GM18858 (cell line): Measurements from ENCODE around the gene LEMD1.
"Not testable (repeated sequence)": the region's sequence is repeated elsewhere in the genome, so short reads cannot be mapped to it uniquely, and the experiment has no call there.

ENCODE experiments used
- ATAC-seq: cut with Tn5 transposase; IDR thresholded peaks from one replicate; pipeline ENCODE4 v1.9.1; 2021; ENCODE audit not compliant: unreplicated experiment

The LEMD1 gene

DNA sequence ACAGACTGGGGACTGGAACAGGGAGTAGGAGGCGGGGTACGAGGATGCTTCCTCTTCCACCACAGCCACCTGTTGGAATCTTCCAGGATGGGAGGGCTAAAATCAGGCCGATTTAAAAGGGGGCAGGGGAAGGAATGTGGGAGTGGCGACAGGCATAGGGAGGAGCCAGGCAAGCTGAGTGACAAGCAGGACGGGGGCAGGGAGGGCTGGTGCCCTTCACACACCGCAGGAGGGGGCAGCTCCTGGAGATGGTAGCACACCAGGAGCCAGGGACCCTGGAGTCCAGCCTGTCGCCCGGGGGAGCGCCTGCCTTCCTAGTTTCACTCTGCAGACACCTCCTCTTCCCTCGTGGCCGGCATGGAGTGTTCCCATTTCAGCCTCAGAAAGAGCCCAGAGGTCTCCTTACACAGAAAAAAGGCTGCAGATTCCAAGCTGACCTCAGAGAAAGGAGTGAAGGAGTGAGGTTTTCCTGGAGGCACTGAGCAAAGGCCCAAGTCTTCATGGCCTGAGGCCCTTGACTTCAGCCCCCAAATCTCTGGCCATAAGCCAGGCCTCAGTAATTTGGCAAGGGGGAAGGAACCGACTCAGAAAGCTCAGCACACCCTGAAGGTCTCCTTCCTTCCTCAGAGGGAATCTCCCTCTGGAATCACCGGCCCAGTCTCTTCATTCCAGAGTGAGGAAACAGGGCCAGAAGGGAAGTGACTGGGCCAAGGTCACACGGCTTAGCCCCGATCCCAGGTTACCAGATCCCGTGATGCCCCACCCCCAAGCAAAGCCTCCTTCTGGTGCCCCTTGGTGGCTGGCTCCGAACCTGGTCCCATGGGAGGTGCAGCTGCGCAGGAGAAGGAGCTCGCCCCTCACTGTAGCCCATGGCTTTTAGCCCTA, 25.8 kb upstream of the LEMD1 start:
- no peak for ATAC-seq

DNA sequence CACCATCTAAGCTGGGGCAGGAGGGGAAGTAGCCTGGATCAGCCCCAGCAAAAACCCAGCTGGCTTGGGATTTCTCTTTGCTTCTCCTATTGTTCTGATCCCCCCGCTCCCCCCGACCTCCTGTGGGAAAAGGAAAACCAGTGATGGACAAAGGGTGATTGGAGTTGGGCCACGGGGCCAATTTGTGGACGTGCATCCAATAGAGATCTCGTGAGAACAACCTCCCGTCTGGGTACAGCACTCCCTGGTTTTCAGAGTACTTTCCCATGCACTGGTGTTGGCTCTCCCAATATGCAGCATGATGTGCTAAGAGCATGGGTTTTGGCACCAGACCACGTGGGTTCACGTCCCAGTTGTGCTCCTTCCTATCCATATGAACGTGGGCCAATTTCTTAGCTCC, 25.0 kb upstream of the LEMD1 start:
- no peak for ATAC-seq

DNA sequence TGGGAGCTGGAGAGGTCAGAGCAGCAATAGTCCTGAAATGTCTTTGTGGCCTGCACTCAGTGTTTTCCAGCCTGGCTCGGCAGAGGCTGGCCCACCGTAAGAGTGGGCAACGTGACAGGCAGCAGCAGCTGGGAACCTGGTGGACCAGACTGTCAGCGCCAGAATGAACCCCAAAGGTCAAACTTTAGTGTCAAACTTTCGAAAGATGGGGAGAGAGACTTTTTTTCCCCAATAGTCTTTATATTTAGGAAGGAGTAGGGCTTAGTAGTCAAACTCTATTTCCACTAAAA, 23.7 kb upstream of the LEMD1 start:
- no peak for ATAC-seq

DNA sequence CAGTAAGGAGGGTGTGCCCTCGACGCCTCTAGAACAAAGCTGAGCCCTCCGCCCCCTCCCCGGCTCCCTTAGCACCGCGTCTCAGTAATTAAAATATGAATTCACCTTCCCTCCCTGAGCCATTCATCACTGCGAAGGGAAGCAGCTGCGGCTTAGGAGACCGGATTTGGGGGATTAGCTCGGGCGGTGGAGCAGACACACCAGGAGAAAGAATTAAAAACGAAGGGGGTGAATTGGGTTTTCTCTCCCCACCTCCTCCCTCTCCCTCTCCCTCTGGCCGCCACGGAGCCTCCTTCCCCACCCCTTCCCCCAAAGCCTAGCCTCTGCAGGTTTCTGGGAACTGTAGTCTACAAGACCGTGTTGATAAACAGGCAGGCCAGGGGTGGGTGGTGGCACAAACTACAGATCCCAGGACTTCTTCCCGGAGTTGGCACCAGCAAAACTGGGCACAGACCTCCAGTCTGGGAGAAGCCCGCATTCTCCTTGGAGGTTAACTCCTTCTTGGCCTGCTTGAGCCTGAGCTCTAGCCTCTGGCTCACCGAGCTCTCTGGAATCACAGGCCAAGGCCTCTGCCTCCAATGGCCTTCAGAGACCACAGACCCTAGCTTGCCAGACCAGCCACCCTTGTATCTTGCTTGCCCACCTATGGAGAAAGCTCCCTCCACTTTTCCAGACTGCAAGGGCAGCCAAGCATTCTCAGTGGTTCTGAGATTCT, 23.2 kb upstream of the LEMD1 start:
- ATAC-seq = no peak

DNA sequence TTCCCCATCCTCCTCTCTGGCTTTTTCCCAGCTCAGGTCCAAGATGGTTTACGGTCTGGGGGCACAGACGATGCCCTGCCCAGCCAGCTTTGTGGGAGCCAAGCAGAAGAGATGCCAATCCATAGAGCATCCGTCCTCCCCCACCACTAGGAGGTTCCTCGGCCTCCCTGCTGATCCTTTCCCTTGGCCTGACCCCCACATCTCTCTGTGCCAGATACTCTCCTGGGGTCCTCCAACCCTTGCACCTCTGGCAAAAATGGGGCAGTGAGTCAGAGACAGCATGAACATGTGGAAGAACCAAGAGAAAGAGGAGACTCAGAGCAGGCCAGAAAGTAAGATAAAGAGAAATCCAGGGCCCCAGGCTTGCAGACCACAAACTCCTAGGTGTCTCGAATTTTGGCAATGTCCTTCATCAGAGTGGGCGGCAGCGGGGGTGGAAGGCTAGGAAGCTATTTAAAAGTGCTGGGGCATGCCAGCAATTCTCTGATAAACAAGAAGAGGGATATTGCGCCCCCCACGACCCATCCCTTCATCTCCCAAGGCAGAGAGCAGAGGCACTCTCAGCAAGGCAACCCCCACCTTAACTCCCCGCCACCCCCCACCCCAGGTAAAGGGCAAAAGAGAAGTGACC, 22.6 kb upstream of the LEMD1 start:
- no peak for ATAC-seq

DNA sequence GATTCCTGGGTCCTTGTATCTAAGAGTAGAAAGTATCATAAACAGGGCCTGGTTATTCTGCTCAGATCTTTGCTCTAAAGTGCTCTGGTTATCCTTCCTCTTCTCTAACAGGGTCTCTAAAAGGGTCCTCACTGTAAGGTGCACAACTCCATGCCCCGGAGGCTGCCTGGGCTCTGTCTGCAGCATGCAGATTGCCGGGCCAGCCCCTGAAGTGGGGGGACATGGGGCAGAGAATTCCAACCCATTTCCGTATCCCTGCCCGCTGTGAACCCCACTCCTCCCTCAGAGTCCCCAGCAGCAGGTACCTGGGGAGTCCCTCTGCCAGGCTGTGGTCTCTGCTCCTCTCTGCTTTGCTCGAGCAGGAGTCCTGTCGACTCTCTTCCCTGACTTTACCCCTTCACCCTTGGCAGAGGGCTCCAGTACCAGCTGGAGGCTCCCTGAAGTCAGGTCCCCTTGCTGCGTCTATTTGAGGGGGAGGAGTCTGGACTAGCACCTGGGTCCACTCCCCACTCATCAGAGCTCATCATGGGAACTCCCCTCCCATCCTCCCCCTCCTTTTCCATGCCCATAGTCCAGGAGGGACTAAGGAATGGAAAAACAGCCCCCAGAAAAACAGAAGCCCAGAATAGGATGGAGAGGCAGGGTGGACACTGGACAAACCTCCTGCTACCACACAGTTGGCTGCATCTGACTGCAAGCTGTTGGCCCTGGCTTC, 21.9 kb upstream of the LEMD1 start:
- no peak for ATAC-seq

DNA sequence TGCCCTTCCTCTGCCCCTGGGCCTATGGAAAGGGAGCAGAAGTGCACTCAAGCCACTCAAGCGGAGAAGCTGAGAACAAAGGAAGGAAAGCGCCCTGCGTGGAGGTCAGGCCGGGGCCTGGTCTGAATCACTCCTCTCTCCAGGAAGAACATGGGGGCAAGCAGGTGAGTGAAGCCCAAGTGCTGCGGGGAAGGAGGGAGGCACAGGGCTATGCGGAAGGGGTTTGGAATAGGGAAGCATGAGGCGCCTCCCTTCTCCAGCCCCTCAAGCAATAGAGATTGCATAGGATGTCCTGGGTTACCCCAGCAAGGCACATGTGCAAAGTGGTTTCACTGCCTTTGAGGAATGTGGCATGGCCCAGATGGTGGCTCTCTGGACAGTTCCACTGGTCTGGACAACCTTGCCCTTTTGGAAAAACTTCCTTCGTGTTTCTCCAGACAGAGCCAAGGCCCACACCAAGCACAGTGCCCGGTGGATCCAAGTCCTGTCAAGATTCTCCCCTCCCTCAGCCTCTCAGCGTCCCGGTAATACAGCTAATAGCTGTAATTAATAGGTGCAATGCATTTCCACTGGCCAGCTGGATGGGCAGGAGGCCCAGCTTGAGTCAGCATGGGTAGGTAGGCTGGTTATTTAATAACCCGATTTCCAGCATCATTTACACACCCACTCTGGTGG, 20.3 kb upstream of the LEMD1 start:
- no peak for ATAC-seq

DNA sequence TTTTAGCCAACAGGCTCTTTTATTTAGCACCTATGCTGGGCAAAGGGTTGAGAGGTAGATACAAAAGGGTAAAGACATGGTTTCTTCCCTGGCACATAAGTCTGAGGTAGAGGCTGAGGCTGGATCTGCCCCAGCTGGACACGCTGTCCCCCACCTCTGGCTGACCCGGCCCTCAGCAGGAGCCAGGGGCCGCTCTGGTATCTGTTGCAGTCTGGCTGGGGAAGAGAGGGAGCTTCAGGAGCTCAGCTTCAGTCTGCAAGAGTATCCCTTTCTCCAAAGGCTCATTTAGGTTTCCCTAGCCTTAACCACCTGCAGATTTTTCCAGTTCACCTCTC, 19.8 kb upstream of the LEMD1 start:
- ATAC-seq = no peak

DNA sequence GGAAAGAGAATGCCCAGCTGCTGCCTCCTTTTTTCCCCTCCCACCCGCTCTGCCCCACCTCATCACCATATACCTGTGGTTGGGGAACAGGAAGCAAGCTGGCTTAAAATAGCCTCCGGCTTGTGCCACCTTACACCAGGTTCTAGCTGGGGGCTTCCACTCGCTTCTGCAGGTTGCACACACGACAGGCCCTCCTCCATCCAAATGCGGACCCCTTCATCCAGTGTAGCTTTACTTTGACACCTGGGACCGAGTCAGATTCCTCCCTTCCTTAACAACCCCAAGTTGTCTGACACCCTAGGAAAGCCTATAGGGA, 19.4 kb upstream of the LEMD1 start:
- no peak for ATAC-seq

DNA sequence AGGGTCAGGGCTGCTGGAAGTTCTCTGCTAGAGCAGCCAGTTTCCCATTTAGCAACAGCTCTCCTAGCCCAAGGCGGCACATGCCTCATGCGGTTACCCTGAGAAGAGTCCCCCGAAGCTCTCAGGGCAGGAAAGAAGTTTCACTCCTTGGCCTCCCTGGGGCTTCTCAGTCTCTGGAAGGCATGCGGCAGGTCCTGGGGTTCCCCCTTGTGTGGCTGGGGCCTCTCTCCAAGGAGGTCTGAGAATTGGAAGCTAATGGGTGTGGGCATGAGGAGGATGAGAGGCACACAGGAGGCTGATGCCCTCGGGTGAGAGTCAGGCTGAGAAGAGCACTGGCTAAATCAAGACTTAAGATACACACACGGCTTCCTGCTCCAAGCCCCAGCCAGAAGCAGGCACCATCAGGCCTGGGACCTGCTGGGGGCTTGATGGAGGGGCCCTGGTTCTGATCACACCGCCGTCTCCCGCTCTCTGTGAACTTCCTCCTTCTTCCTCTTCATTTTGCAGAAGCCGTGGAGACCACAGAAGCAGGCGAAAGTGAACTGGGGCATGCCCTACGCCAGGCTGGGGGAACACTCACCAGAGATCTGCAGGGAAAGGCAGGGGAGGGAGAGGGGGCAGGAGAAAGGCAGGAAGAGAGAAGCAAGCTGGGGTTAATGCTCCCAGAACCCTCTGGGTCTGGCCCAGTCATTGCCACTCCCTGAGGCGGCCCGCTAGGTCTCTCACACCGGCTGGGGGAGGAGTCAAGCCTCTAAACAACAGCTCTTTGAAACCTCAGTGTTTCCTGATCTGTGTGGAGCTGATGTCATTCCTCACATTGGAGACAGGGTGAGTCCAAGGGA, 18.8 kb upstream of the LEMD1 start:
- ATAC-seq = no peak

DNA sequence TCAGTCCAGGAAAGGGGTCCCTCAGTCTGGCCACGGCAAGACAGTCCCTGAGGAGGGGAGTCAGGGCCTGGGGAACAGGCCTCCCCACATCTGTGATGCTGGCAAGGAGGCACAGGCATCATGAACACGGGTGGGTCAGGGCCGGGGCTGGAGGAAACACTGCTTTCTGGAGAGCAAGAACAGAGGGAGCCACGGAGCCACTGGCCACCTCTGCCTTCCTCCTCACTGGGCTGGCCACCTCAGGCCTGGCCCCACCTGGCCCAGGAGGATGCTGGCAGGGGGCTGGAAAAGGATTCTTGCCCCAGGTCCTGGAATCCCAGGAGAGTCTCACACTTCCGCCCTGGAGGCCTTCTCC, 18.2 kb upstream of the LEMD1 start:
- ATAC-seq = no peak

DNA sequence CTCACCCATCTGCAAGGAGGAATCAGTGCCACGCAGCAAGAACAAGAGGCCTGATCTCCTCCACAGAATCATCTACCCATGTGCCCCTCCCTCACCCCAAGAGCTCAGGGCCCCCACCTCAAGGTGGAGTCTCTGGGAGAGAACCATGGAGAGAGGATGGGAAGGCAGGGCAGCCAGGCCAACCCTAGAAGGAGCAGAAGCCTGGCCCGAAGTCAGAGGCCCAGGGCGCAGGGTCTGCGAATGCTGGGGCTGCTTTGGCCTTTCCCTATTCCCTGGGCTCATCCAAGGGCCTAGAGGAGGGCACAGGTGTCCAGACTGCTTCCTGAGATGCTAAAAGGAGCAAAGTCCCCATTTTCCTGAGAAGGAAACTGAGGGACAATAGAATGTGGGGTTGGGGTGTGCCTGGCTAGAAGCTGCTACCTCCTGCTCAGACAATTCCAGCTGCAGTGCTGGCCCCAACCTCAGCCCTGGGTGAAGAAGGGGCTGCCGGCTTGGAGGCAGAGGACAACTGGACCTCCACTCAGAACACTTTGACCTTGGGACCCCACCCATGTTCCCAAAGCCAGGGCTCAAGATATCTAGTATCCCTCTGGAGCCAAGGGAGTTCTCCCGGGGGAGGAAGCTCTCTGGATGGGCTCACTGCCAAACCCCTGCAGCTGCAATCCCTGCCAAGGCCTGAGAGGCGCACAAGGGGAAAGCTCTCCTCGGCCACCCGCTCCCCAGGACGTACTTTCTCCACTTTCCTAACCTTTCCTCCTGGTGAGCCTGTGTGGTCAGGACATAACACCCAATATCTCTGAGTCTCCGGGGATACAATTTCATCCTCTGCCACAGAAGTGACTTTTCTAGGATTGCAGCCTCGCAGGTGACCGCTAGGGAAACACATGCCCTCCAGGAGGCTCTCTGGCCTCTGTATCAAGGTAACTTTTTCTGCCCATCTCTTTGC, 16.6 kb upstream of the LEMD1 start:
- no peak for ATAC-seq

DNA sequence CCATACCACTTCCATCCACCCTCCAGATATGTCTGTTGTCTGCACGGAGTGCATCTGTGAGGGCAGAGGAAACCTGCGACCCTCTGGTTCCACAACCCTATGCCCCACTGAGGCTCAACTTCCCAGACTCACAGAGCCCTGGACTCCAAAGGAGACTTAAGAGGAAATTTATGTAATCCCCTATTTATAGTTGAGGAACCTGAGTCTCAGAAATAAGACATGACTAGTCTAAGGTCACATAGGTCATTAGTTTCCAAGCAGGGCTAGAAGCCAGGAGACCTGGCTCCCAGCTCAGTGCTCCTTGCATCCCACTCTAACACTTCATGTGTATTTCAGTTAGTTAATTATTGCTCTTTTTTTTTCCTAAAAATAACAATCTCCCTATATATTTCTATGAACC, 15.7 kb upstream of the LEMD1 start:
- ATAC-seq = no peak

DNA sequence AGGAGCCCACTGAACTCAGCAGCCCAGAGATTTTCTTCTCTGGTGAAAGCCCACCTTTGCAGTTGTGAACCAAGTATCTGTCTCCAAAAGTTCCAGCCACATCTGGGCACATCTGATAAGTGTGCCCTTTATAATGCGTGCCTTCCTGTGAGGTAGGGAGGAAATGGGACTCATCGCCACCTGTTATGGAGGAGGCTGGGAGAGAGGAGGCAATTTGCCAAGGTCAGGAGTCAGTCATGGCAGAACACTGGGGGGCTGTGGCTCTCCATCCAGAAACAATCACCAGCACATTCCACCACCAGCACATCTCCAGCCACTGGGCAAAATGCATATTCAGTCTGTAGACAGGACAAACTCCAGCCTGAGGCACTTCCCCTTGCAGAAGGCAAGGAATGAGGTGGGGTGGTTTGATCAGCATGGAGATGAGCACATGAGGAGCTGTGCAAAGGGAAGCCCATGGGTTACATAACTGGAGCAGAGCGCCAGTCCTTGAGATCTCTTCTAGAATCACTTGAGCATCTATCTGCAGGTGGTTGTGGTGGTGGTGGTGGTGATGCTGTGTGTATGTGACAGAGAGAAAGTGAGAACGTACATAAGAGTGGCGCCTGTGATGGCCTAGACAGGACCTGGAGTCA, 15.0 kb upstream of the LEMD1 start:
- no peak for ATAC-seq

DNA sequence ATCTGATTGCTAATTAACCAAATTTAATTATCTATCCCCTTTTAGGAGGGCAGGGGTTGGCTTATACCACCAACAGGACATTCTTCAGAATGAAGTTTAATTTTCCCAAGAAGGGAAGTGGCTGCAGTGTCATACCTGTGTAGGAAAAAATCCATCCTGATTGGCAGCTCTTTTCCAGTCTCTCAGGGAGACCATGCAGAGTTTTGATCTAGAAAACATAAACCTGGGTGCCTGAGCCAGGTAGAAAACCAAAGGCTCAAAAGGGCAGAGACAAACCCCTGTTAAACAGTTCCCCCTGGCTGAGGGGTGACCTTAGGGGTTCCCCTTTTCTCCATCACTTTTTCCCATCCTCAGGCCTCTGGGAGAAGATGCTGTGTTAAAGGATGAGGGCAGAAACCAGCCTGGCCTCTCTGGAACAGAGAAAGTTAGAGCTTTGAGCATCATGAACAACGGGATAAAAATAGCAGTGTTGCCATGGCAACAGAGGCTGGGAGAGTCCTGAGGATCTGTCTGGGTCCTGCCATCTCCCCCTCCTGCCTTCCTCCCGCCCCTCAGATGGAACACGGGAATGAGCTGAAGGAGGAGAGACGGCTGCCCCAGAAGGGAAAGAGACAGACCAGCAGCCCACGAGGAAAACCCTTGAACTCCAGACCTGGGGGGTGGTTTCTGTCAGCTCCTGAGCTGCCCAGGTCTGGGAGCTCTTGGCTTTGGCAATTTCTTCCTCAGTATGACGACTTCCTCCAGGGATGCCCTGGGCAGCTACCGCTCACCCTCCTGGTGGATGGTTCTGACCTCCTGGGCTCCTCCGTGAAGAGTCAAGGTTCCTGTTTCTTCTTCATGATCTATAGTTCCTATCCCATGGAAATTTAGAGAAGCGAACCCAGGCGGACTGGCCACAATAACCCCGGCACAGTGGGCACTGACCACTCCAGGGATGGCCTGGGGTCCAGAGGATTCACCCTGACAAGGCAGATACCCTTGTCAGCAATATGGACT, 14.0 kb upstream of the LEMD1 start:
- no peak for ATAC-seq

DNA sequence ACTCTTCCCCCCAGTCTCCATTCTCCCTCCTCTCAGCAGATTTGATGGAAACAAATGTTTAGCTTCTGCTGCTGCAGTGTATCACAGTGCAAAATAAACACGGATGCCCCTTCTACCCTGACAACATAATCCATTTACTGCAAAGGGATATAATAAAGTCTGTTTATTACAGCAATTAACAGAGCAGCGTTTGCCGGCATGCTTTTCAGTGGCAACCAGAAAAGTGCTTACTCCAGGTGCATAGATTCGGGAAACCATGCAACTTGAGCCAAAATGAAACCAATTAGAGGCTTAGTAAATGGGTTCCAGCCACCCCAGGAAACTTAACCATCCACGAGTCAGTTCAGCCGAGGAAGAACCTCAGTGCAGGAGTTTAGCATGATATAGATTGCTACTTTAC, 12.9 kb upstream of the LEMD1 start:
- no peak for ATAC-seq

DNA sequence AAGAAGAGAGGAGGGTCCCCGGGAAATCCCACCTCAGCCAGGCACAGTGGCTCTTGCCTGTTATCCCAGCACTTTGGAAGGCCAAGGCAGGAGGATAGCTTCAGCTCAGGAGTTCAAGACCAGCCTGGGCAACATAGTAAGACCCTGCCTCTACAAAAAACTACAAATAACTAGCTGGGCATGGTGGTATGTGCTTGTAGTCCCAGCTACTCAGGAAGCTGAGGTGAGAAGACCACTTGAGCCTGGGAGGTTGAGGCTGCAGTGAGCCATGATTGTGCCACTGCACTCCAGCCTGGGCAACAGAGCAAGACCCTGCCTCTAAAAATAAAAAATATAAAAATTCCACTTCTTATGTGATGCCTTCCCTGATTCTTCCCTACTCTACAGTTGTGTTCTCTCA, 10.8 kb upstream of the LEMD1 start:
- ATAC-seq = not testable (repeated sequence)

DNA sequence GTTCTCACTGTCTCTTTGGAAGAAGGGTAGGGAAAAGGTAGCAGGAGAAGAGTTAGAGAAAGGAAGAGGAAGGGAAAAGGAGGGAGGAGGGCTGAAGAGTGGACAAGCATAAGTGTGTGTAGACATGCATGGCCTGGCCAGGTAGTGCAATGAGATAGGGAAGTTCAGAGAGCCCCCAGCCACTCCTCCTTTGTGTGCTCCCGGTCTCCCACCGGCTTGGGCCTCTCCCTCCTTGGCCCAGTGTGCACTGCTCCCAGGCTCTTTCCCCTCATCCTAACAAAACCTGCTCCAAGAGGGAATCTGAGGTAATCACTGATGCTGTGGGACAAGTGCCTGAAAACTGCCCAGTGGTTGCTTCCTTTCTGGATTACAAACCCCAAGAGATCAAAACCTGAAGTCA, 10.3 kb upstream of the LEMD1 start:
- ATAC-seq = no peak
